Left lung (tissue), 10 donors: Measurements from ENCODE around the gene KDM4C. TPM values are rescaled to one million over a fixed set of nuclear protein-coding genes. Genes with fewer than 3 reads are reported as not detected.

Source experiments
- ATAC-seq: fragments of 200-7000 bp; cut with Tn5 transposase; one replicate; pipeline ENCODE4 v1.9.1; 2020; ENCODE audit warnings: moderate library complexity
- DNase-seq, 4 donors: peaks; one replicate each; pipeline ENCODE4 v3.0.0-alpha.2; 2013 to 2020
- H3K27ac ChIP-seq, 2 donors: fragments of 200-600 bp; sonication (generic) in 1 of 2; one replicate each; pipeline versions ENCODE4 v1.5.0 to v1.8.0; 2020 to 2021
- H3K27me3 ChIP-seq, 2 donors: fragments of 200-600 bp; sonication (generic) in 1 of 2; one replicate each; pipeline versions ENCODE4 v1.5.0 to v1.8.0; 2020 to 2021
- H3K36me3 ChIP-seq, 2 donors: fragments of 200-600 bp; sonication (generic) in 1 of 2; one replicate each; pipeline versions ENCODE4 v1.5.0 to v1.8.0; 2020 to 2021
- H3K4me1 ChIP-seq, 2 donors: fragments of 200-600 bp; one replicate each; pipeline ENCODE4 v1.8.0; 2021
- H3K4me3 ChIP-seq, 2 donors: fragments of 200-600 bp; sonication (generic) in 1 of 2; one replicate each; pipeline versions ENCODE4 v1.5.0 to v1.8.0; 2020 to 2021; ENCODE audit warnings: mild to moderate bottlenecking in 1 of 2
- H3K9me3 ChIP-seq, 2 donors: fragments of 200-600 bp; sonication (generic) in 1 of 2; one replicate each; pipeline versions ENCODE4 v1.5.0 to v1.8.0; 2020 to 2021
- intact Hi-C, 2 donors: fragments of 100-400 bp; cut with DNase I; formaldehyde crosslinking; loops; one replicate each; pipeline versions ENCODE4 v1.11.2 to v1.14.2; 2022
- polyA plus RNA-seq, 6 donors: library from polyadenylated mRNA; unstranded; fragments of 120-200 nt; gene quantifications; one replicate each; pipeline ENCODE4 v1.2.1, GENCODE V29; 2013; ENCODE audit not compliant: insufficient read length in 6 of 6
- total RNA-seq, 2 donors: library from RNA; stranded (reverse); fragmentation: NEBNext Ultra II Directional; extraction: Animal tissue kit (Norgen Biotek cat#: 25700); gene quantifications; one replicate each; pipeline ENCODE4 v1.2.1, GENCODE V29; 2021
- TF ChIP-seq, protein P1 (sequence below), 2 donors: fragments of 200-600 bp; sonication (generic) in 1 of 2; IDR thresholded peaks; one replicate each; pipeline versions ENCODE4 v1.5.0 to v1.8.0; 2021; ENCODE audit warnings: antibody characterized with exemption in 2 of 2
- donor health status: DM: no; HTN: yes; CAD: no.
- donor health status: DM: no; HTN: no; CAD: no.

The KDM4C gene
- total and polyA plus RNA-seq, 8 donors: 11.7 to 34.8 (median 15.2) TPM

DNA sequence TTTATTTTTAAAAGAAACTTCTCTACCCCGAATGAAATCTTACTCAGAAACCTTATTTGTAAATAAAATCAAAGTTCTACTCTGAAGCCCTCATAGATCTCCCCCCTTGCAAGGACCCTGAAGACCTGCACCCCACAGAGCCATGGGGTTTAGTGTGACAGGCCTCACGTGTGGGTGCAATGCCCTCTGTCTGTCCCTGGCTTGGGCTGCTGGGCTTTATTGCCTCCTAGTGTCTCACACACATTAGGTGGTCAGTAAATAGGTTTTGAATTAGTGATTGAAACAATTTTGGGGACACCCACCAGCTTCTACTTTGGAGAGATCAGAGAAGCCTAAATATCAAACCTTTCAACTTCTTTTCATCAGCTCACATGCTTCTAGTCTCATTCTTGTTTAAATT, 403.7 kb downstream of the KDM4C start:
- ATAC-seq (no peak), DNase-seq (no peak)
- no peaks in the 10 kb centered on the region for H3K4me1 ChIP-seq
- peaks cover 0 to 20% of the 10 kb centered on the region in 2 donors for H3K36me3 ChIP-seq
- TF ChIP-seq, protein P1, sequence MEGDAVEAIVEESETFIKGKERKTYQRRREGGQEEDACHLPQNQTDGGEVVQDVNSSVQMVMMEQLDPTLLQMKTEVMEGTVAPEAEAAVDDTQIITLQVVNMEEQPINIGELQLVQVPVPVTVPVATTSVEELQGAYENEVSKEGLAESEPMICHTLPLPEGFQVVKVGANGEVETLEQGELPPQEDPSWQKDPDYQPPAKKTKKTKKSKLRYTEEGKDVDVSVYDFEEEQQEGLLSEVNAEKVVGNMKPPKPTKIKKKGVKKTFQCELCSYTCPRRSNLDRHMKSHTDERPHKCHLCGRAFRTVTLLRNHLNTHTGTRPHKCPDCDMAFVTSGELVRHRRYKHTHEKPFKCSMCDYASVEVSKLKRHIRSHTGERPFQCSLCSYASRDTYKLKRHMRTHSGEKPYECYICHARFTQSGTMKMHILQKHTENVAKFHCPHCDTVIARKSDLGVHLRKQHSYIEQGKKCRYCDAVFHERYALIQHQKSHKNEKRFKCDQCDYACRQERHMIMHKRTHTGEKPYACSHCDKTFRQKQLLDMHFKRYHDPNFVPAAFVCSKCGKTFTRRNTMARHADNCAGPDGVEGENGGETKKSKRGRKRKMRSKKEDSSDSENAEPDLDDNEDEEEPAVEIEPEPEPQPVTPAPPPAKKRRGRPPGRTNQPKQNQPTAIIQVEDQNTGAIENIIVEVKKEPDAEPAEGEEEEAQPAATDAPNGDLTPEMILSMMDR (IDR thresholded peaks at IDR 0.05): no peak
- no peak overlapping the region for H3K4me3 ChIP-seq
- H3K27ac ChIP-seq: no peak overlapping the region
- no peaks in the 10 kb centered on the region for H3K9me3 ChIP-seq
- no peaks in the 10 kb centered on the region for H3K27me3 ChIP-seq
- intact Hi-C loops: no loop called here

DNA sequence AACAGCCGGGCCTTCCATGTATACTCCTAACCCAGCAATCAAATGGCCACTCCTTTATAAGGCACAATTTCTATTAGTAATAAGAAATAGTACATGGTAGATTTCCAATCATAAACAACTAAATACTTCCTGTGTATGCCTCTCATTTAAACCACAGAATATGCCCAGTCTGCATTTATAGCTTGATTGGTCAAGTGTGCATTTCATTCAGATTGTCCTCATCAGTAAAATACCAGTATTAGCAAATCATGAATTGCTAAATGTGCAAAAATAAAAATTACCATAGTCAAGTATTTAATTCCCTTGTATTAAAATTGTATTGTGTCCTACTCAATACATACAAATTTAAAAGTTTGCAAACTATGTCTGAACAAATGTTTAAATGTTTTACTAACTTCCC, 406.2 kb downstream of the KDM4C start:
- TF ChIP-seq, protein P1 (IDR thresholded peaks at IDR 0.05): no peak
- no peak overlapping the region for H3K27ac ChIP-seq
- no peaks in the 10 kb centered on the region for H3K4me1 ChIP-seq
- H3K27me3 ChIP-seq: no peaks in the 10 kb centered on the region
- H3K9me3 ChIP-seq: no peaks in the 10 kb centered on the region
- intact Hi-C loops: no loop called here
- no peak for DNase-seq
- H3K36me3 ChIP-seq: peaks cover 0 to 27% of the 10 kb centered on the region in 2 donors
- ATAC-seq: no peak
- no peak overlapping the region for H3K4me3 ChIP-seq

DNA sequence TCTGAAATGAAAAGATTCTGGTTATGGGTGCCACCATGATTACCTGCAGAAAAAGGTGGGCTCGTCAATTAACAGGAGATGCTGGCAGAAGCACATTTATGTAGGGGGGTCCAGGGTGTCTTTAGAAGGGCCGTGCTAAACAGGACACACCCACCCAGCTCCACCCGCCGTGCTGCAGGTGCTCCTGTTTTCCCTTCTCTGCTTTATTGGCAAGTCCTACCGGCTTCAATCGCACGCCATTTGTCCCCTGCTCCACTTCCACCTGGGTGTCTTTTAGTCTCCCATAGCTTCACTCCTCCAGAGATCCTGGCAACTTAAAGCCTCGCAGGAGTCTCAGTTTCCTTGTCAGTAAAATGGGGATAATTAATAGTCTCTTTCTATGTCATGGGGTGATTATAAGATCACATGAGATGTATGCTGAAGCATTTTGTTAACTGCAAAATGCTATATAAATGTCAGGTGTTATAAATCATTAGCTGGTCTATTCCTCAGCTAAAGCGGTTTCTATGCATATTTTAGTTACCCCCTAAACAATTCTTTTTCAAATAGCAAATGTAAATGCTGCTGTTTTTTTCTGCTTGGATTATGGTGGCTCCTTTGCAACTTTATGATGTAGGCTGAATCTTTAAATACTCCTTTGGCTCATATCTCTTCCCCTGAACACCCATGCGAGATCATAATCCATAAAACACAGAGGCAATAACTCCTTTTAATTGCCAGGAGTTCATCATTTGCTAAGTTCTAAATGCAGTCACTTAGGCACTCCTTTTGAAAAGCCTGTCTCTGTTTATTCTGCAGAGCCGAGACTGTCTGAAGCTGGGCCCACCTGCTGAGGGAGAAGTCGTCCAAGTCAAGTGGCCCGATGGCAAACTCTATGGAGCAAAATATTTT, 406.9 kb downstream of the KDM4C start:
- DNase-seq (no peak), ATAC-seq (no peak)
- Histone ChIP-seq H3K27me3 (no peaks in the 10 kb centered on the region), H3K9me3 (no peaks in the 10 kb centered on the region), H3K4me1 (no peaks in the 10 kb centered on the region), H3K4me3 (no peak overlapping the region), H3K27ac (no peak overlapping the region), H3K36me3 (peaks cover 0 to 32% of the 10 kb centered on the region in 2 donors)
- TF ChIP-seq, protein P1 (IDR thresholded peaks at IDR 0.05): no peak
- intact Hi-C loops: no loop called here

DNA sequence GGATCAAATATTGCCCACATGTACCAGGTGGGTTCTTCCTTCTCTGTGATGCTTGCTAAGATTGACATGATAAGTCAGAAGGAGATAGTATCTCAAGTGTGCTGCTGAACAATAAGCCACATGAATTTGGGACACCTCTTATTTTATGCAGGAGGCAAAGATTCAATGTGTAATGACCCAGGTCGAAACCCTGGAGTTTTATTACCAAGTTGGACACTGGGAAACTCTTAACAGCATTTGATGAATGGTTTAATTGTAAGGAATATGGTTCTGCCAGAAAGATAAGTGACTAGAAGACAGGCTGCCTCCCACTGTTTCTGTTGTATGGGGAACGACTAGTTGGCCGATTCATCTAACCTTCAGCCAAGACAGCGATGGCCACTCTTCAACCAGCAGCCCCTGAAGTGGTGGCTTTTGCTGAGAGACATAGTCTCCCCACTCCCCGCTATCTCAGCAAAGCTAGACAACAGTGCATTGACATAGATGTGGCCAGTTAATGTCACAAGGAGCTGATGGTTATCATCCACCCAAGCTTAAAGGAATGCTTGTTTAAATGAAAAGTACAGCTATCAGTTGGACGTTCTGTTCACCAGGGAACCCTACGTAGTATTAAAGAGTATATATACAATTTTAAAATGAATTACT, 407.7 kb downstream of the KDM4C start:
- H3K27me3 ChIP-seq: no peaks in the 10 kb centered on the region
- H3K27ac ChIP-seq: no peak overlapping the region
- H3K4me3 ChIP-seq: no peak overlapping the region
- TF ChIP-seq, protein P1 (IDR thresholded peaks at IDR 0.05): no peak
- H3K9me3 ChIP-seq: no peaks in the 10 kb centered on the region
- DNase-seq: no peak
- ATAC-seq: no peak
- no peaks in the 10 kb centered on the region for H3K4me1 ChIP-seq
- intact Hi-C loops: no loop called here
- peaks cover 0 to 39% of the 10 kb centered on the region in 2 donors for H3K36me3 ChIP-seq

DNA sequence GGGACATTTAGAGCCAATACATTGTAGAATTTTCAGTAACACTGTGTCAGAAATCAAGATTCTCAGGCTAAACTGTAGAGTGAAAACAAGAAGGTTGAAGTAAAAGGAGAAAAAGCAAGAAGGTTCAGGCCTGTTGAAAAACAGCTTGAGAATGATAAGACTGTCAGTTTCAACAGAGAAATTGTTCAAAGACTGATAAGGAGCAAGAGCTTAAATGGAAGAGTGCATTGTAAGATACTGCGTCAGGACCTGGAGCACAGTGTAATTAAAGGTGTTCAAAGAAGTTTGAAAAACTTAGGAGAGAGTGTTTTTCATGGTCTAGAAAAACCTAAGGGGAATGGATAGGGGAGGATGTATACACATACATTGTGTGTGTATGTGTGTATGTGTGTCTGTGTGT, 408.3 kb downstream of the KDM4C start:
- Histone ChIP-seq H3K9me3 (no peaks in the 10 kb centered on the region), H3K27ac (no peak overlapping the region), H3K4me1 (no peaks in the 10 kb centered on the region), H3K4me3 (no peak overlapping the region), H3K27me3 (no peaks in the 10 kb centered on the region), H3K36me3 (peaks cover 0 to 45% of the 10 kb centered on the region in 2 donors)
- TF ChIP-seq, protein P1 (IDR thresholded peaks at IDR 0.05): no peak
- intact Hi-C loops: no loop called here
- DNase-seq: no peak
- ATAC-seq: no peak
